ENCODE data around the gene SAMD13. TPM values are rescaled to one million over a fixed set of nuclear protein-coding genes. Genes with fewer than 3 reads are reported as not detected.
"Not testable (repeated sequence)": the region's sequence is repeated elsewhere in the genome, so short reads cannot be mapped to it uniquely, and the experiment has no call there.

The SAMD13 gene
- total RNA-seq, 1 donor from 2014 or later = 0.73 TPM

DNA sequence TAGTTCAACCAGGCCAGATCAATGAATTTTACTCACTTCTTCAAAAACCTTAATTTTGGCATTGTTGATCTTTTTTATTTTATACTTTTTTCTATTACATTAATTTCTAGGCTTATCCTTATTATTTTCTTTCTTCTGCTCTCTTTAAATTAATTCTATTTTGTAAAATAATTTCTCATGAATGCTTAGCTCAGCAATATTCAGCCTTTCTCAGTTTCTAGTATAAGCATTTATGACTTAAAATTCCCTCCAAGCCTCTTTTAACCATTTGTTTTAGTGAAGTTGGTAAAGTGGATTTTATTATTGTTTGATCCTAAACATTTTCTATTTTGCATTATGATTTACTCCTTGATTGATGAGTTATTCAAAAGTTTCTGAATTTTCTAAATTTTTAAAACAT is 20.6 kb upstream of the SAMD13 start:
- no peak for DNase-seq
- intact Hi-C loops (cut with DNase I) = no loop called here
- ATAC-seq (ENCODE audit: poor library complexity) = no peak

DNA sequence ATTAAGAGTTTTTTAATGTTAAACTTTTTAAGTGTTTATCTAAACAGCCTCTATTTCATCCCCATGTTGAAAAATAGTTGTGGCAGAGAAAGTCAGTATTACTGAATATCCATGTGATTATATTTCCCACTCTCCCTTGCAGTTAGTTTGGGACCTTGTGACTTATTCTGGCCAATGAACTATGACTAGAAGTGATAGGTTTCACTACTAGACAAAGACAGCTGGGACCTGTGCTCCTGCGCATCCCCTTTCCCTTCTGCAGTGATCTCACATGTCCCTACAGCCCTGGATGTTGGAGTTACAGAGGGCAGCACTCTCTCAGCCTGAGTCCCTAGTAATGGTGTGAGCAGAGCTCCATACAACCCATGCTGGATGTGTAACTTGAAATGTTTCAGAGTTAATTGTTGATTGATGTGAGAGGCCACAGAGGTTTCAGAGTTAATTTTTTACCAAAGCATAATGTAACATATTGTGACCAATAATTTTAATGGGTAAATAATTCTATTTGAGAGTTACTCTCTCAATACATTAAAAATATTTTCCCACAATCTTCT is 18.7 kb upstream of the SAMD13 start:
- intact Hi-C loops (cut with DNase I) = no loop called here
- ATAC-seq (ENCODE audit: poor library complexity) = no peak
- no peak for DNase-seq

DNA sequence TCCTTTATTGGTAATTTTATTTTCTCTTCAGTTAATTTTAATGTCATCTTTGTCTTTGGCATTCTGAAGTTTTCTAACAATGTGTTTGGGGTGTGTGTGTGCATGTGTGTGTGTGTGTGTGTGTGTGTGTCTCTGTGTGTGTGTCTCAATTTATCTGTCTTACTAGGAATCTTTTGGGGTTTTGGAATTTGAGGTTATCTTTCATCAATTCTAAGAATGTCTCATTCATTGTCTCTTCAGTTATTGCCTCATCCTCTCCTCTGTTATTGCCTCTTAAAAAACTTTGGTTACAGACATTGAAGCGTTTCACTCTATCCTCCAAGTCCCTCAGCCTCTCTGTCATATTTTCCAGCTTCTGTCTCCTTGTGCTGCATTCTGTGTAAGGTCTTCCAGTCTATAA is 18.1 kb upstream of the SAMD13 start:
- ATAC-seq (ENCODE audit: poor library complexity) (no peak), DNase-seq (no peak)
- intact Hi-C loops (cut with DNase I) = no loop called here

DNA sequence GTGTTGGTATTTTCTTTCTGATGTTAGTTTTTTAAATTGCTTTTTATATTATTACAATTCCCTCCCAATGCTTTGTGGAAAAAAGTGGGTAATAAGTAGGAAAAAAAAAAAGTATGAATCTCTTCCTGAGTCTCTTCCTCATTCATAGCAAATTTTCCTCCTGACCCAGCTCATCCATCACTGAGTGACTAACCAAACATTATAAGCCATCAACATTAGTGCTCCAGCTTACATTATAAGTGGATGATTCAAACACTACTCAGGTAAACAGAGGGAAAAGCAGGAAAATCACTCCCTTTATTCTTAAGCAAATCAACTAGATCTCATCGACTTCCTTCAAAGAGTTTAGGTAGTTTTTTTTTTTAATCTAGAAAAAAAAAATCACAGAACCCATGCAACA is 15.4 kb upstream of the SAMD13 start:
- ATAC-seq (ENCODE audit: poor library complexity) = no peak

DNA sequence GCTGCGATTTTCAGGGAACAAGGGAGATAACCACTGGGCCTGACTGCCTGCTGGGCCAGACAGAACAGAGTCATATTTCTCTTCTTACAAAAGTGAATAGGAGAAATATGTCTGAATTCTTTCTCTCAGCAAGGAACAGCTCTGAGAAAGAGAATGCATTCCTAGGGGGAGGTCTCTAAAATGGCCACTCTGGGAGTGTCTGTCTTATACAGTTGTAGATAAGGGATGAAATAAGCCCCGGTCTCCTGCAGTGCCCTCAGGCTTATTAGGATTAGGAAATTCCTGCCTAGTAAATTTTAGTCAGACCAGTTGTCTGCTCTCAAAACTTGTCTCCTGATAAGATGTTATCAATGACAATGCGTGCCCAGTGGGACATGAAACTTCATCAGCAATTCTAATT is 14.1 kb upstream of the SAMD13 start:
- intact Hi-C loops (cut with DNase I); ATAC-seq (ENCODE audit: poor library complexity); DNase-seq: not testable (repeated sequence)

More for the DNA sequence above, 15.4 kb upstream of the SAMD13 start:
- intact Hi-C loops (cut with DNase I) = no loop called here
- DNase-seq = no peak

DNA sequence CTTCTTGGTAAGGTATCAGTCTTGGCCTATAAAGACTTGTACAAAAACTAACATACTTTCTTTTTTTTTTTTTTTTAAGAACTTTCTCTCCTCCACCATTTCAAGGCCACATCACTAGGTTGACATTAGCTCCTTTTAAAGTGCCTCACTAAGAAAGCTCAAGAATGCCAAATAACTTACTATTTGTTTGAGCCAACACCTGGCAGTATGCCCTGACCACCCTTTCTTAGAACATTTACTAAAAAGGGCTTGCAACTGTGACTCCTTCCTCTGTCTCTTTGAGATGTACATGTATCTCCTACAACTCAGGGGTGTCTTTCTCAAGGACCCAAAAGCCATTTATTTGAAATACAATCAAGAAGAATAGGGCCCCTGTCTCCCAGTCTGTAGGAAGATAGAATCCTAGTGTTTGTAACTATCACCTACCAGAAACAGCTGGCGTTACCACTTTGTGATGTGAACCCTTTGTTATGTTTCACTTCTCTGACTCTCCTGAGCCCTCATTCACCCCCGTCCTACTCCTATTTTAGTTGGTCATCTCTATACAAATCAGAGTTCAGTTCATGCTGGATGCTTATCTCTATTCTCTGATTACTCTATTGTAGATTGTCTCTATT is 12.2 kb upstream of the SAMD13 start:
- DNase-seq (no peak), ATAC-seq (ENCODE audit: poor library complexity) (no peak)
- intact Hi-C loops (cut with DNase I) = no loop called here

DNA sequence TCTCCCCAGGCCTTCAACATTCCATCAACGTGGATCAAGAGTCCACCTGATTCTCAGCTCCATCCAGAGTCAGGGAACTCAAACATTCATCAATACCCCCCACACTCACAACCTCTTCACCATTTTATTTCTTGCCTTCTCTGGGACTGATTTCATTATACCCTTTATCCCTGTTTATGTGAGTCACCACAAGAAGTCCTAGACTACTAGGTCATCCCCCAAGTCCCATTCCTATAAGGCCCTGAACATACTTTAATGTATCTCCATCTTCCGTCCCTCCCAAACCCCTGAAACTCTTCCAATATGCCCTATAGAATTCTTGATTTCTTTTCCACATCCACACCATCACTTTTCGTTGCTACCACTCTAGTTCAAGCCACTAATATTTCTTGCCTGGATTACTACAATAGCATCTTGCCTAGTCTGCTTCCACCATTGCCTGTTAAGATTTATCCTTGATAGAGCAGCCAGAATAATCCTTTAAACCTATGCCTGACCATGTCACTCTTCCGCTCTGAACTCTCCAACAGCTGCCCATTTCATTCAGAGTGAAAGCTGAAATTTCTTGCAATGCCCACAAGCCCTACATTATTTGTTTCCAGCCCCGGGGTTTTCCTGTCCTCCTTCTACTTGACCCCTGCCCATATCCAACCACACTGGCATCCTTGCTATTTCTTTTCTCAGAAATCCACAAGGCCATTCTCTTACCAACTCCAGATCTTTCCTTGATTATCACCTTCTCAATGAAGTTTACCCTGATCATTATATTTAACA is 9.4 kb upstream of the SAMD13 start:
- DNase-seq (no peak), ATAC-seq (ENCODE audit: poor library complexity) (no peak)
- intact Hi-C loops (cut with DNase I) = no loop called here

DNA sequence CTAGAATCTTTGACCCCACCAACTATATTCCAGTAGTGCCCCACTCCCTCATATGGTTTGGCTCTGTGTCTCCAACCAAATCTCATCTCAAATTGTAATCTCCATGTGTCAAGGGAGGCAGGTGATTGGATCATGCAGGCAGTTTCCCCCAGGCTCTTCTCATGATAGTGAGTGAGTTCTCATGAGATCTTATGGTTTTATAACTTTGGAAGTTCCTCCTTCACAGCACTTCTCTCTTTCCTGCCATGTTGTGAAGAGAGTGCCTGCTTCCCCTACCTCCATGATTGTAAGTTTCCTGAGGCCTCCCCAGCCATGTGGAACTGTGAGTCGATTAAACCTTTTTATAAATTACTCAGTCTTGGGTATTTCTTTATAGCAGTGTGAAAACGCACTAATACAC is 7.7 kb upstream of the SAMD13 start:
- ATAC-seq (ENCODE audit: poor library complexity) (no peak), DNase-seq (no peak)
- intact Hi-C loops (cut with DNase I) = no loop called here

DNA sequence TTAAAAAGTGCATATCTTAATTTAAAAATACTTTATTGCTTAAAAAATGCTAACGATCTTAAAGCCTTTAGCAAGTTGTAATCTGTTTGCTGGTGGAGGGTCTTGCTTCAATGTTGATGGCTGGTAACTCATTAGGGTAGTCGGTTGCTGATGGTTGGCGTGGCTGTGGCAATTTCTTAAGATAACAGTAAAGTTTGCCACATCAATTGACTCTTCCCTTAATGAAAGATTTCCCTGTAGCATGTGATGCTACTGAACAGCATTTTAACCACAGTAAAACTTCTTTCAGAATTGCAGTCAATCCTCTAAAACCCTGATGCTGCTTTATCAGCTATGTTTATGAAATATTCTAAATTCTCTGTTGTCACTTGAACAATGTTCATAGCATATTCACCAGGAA is 6.8 kb upstream of the SAMD13 start:
- intact Hi-C loops (cut with DNase I) = no loop called here
- DNase-seq (no peak), ATAC-seq (ENCODE audit: poor library complexity) (no peak)

DNA sequence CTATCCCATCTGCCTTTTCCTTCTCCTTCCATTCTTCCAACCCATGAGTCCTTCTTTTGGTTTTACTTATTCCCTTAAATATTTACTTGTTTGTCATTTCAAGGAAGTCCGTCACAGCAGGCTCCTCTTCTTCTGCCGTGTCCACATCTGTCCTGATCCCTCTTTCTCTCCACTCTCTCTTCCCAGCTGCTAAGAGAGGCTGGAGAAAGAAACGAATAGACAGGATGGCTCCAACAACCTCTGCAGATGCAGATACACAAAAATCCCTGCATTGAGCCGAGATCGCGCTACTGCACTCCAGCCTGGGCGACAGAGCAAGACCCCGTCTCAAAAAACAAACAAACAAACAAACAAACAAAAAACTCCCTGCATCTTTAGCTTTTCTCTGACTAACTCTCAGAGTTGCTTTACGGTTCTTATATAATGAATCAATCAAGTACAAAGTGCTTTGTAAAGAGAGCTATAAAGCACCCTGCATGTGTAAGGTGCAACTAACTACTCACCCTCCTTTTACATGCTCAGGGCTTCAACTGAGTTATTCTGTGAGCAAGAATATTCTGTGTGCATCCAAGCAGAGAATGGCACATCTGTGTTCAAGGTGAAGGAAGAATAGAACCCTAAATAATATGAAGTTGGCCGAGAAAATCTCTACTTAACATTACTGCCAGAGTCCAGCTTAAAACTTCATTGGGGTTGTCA is 3.8 kb upstream of the SAMD13 start:
- ATAC-seq (ENCODE audit: poor library complexity) (no peak), DNase-seq (no peak)
- intact Hi-C loops (cut with DNase I) = no loop called here

DNA sequence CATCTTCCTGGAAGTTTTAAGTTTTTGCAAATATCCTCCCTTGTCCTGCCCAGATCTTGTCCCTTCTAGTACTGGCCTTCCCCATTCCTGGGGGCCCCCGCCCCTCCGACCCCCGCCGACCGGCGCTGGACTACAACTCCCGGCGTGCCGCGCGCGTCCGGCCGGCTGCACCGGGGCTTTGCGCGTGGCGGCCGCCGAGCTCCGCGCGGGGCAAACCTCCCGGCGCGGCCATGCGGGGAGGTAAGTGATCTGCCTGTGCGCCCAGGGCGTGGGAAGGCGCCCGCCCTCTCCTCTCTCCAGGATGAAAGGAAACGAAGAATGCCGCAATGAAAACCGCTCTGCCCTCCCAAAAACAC is 3.2 kb upstream of the SAMD13 start:
- ATAC-seq (ENCODE audit: poor library complexity) = peak; percentile 93
- intact Hi-C loops (cut with DNase I) = no loop called here
- peak; percentile 77 for DNase-seq

DNA sequence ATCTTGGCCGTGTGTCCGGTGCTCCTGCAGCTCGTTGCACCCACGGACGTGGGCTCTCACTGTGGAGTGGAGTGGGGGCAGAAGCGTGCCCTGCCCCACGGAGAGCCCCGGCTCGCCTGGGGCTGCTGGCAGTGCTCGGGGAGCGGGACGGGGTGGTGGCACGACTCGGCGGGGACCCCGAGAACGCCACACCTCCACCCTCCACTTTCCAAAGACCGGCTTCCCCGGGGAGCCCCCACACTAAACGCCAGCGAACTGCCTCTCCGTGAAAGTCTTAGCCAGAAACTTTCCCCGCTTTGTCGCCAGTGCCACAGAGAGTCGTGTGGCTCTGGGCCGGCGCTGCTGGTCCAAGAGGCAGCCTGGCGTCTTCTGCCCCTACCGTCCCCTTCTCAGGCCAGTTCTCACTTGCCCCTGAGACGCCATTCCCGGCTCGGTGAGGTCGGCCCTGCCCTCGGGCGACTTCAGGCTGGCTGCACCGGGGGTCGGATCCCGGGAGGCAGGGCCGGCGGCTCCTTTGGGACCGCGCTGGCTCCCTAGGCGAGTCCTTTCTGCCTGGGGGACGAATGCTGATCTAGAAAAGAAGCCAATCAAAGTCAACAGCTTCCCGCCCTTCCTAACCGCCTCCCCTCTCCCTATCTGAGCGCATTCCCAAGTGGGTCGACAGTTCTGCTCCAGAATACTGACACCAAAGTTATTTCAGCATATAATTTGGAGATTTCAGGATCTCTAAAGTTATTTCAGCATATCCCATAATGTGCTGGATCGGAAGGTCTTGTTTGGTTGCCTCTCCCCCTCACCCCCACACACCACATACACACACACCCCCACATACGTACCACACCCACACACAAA is 2.6 kb upstream of the SAMD13 start:
- ATAC-seq (ENCODE audit: poor library complexity) (peak; percentile 63), DNase-seq (peak; percentile 61)
- intact Hi-C loops (cut with DNase I) = no loop called here

DNA sequence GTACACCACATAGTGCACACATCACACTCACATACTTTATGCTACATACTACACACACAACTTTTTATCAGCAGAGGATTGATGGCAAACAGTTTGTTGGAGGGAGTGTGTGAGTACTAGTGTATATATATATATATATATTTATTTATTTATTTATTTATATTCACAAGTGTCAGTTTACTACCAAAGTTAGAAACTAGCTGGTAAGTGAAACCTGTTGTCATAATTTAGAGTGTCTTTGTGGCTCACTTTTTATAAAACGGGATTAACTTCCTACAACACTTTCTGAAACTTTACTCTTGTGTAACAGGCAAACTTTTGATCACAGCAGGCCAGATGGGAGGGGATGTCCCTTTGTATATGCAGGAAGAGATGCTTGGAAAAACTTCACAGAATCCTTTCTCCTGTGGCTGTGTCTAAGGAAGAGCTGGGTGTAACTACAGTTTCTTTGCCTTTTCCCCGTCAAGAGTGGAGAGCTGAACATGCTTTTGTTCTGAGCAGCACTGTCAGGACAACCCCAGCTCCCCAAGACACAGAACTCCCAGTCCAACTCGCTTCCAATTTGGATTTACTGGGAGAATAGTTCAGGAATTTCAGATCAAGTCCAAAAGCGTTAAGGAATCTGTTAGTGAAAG is 1.9 kb upstream of the SAMD13 start:
- no peak for ATAC-seq (ENCODE audit: poor library complexity)
- no peak for DNase-seq
- intact Hi-C loops (cut with DNase I) = no loop called here

DNA sequence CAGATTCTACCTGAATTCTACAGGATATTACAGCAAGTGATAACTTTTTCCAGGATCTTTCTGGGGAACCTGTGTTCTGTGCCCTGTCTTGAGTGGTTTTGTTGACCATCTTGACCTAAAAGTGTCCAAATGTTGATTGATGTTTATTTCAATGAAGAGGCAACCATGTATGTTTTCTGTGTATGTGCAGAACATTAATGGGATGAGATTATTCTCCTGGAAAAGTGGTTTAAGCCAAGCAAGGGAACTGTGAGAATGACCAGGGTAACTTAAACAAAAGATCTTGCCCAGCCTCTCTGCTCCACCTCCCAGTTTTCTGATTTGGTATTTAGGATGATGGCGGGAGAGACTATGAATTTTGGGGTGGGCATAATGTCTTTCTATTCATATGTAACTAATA is 1.0 kb upstream of the SAMD13 start:
- ATAC-seq (ENCODE audit: poor library complexity) (no peak), DNase-seq (no peak)
- intact Hi-C loops (cut with DNase I) = no loop called here

DNA sequence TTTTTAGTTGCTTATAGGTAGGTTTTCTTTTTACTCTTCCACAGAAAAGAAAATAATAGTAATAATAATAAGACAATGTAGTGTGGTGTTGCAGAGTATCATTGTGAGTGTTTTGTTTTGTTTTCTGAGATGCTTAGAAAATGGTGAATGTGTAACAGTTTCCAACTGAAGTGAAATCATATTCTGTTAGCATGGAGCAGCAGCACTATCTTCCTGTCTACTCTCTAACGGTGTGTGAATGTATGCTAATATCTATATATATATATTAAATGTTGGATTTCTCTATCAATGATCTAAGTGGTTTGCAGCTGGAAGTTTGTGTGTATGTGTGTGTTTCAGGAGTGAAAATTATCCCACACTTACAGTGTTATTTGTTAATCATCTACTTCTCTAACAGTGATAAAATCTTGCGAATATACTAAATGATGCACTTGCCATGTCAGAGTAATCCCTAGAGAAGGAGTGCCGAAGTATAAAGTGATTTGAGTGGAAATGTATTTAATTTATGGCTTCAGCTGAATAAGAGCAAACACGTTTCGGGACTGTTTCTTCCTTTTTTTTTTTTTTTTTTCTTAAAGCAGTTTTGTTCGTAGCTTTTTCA is 377 bp downstream of the SAMD13 start:
- intact Hi-C loops (cut with DNase I) = no loop called here
- ATAC-seq (ENCODE audit: poor library complexity) = no peak
- no peak for DNase-seq

DNA sequence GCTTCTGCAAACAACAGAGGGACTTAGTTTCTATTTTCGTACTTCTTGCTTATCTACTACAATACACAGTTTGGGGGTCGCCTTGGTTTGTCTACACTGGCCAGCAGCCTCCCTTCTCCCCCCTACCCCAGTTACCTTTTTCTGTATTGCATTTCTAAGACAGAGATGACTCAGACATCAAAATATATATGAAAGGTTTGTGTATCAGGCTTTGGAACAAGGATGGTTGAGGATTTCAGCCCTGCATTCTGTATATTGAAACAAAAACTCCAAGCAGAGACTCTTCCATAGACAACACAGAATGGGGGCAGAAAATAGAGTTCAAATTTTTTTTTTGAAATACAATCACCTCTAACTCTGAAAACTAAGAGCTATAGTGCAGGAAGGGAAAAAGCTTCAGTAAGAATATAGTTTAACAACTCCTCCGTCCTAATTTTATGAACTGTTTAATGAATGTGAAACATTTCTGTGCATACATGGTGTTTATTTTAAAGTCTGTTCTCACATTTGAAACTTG is 1.9 kb downstream of the SAMD13 start:
- no peak for DNase-seq
- no peak for ATAC-seq (ENCODE audit: poor library complexity)
- intact Hi-C loops (cut with DNase I) = no loop called here

DNA sequence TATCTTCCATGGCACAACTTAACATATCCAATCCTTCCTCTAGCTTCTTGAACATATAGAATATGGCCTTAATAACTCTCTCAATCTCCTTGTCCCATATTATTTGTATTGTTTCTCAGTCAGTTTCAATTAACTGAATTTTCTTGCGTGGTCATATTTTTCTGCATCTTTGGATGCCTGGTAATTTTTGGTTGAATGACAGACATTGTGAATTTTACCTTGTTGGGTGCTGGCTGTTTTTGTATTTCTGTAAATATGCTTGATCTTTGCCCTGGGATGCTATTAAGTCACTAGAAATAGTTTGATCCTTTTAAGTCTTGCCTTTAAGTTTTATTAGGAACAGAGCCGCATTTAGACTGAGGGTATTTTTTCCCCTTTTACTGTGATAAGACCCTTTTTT is 5.9 kb downstream of the SAMD13 start:
- ATAC-seq (ENCODE audit: poor library complexity) = no peak
- DNase-seq = no peak
- intact Hi-C loops (cut with DNase I) = no loop called here

DNA sequence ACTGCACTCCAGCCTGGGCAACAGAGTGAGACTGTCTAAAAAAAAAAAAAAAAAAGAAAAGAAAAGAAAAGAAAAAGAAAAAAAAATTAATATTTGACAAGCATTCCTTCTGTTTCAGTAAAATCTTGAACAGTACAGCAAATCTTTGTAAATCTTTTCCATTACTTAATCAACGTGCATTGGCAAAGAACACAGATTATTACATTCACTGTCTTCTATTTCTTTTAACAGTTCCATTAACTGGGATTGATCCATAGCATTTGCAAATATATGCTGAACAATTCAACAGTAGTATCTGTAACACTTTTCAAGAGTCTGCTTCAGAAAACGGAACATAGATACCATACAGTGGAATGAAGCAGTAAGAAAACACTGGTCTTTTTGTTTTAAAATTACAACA is 9.8 kb downstream of the SAMD13 start:
- intact Hi-C loops (cut with DNase I) = no loop called here
- ATAC-seq (ENCODE audit: poor library complexity) (no peak), DNase-seq (no peak)
